T-cell (primary cell): ENCODE results near the gene TPP2. TPM values are rescaled to one million over a fixed set of nuclear protein-coding genes. Genes with fewer than 3 reads are reported as not detected.

Experiments used
- total RNA-seq, 35 experiments: library from RNA in 6 of 35; stranded (reverse) in 6 of 35; fragments of 120-200 nt in 1 of 35; gene quantifications; one replicate each; pipeline versions ENCODE4 v1.2.1 to v1.2.4 and lab custom pipeline; 2013 to 2026

Gene TPP2
- total RNA-seq, 5 donors from 2014 or later (not counting 1 experiment from before 2014, with no cell fraction given): 111 to 135 (median 115) TPM

Other genes with a start within 250 kb of the TPP2 start
- under 1 TPM in 2 of 5 donors, not detected in 3; 0.03 TPM for gene FGF14, start 194.9 kb upstream of the TPP2 start, total RNA-seq
- gene METTL21C, start 98.1 kb downstream of the TPP2 start, total RNA-seq: not detected
- 1 to 10 TPM; 5.5 to 8.6 (median 7.8) TPM for gene TEX30, start 176.8 kb downstream of the TPP2 start, total RNA-seq
- gene POGLUT2, start 202.0 kb downstream of the TPP2 start, total RNA-seq: 1 to 10 TPM in 1 of 5 donors, under 1 TPM in 4; 0.18 to 1.6 (median 0.93) TPM
- gene BIVM, start 202.1 kb downstream of the TPP2 start, total RNA-seq: 10 to 100 TPM in 2 of 5 donors, 1 to 10 TPM in 3; 6.2 to 15.6 (median 9.3) TPM
- gene ERCC5, start 249.0 kb downstream of the TPP2 start, total RNA-seq: 100 to 1,000 TPM; 104 to 123 (median 114) TPM